ENCODE results near the gene CLDN9.

CLDN9 gene

GRCh38 chr16:2976201-2976600 lies 36.5 kb upstream of the CLDN9 start:
- Histone ChIP-seq H3K4me1 (ENCODE audit: control insufficient read depth, insufficient read depth, low read length) (peaks cover 7% of the 10 kb centered on the region), H3K9me3 (ENCODE audit: control insufficient read depth, insufficient read depth, low read depth, low read length) (no peaks in the 10 kb centered on the region), H3K4me3 (ENCODE audit: low read depth, low read length) (no peak overlapping the region), H3K36me3 (ENCODE audit: control insufficient read depth in 2 of 2, insufficient read depth in 1 of 2, low read length in 2 of 2) (peaks cover 3 to 69% of the 10 kb centered on the region in 2 experiments; a peak in 2 of 3 replicates), H3K27ac (ENCODE audit: extremely low read depth, low read depth, low read length) (no peak overlapping the region)
- CTCF ChIA-PET: no interaction called here
- POLR2A ChIA-PET: interaction anchor here (0.9 kb wide), 1 partner anchor 11 kb away, joined by 4 read pairs; no protein-coding TSS in a partner anchor
- TF ChIP-seq ZNF140 (tag by site-specific recombination; IDR thresholded peaks at IDR 0.05): no peak
- TF ChIP-seq ZNF146 (tag by site-specific recombination; IDR thresholded peaks at IDR 0.05): no peak
- TF ChIP-seq ZNF138 (tag by site-specific recombination; IDR thresholded peaks at IDR 0.05; ENCODE audit: borderline replicate concordance): no peak
- TF ChIP-seq ZNF513 (tag by site-specific recombination; IDR thresholded peaks at IDR 0.05): no peak
- TF ChIP-seq PRDM1 (tag by site-specific recombination; IDR thresholded peaks at IDR 0.05): no peak

GRCh38 chr16:2976673-2977072 lies 36.0 kb upstream of the CLDN9 start:
- Histone ChIP-seq H3K4me3 (ENCODE audit: low read depth, low read length) (no peak overlapping the region), H3K27ac (ENCODE audit: extremely low read depth, low read depth, low read length) (no peak overlapping the region), H3K9me3 (ENCODE audit: control insufficient read depth, insufficient read depth, low read depth, low read length) (no peaks in the 10 kb centered on the region), H3K4me1 (ENCODE audit: control insufficient read depth, insufficient read depth, low read length) (peaks cover 7% of the 10 kb centered on the region), H3K36me3 (ENCODE audit: control insufficient read depth in 2 of 2, insufficient read depth in 1 of 2, low read length in 2 of 2) (peaks cover 3 to 65% of the 10 kb centered on the region in 2 experiments; a peak in 2 of 3 replicates)
- TF ChIP-seq HIC1 (tag by site-specific recombination; IDR thresholded peaks at IDR 0.05) (peak; percentile 80), ZNF174 (tag by site-specific recombination; IDR thresholded peaks at IDR 0.05) (no peak)
- ChIA-PET CTCF (interaction anchor here (1.3 kb wide), 1 partner anchor 45 kb away, joined by 3 read pairs; no protein-coding TSS in a partner anchor), POLR2A (interaction anchor here (1.1 kb wide), 1 partner anchor 54 kb away, joined by 3 read pairs; no protein-coding TSS in a partner anchor)

- Histone ChIP-seq H3K27ac (ENCODE audit: extremely low read depth, low read depth, low read length) (no peak overlapping the region), H3K9me3 (ENCODE audit: control insufficient read depth, insufficient read depth, low read depth, low read length) (no peaks in the 10 kb centered on the region), H3K4me3 (ENCODE audit: low read depth, low read length) (no peak overlapping the region), H3K36me3 (ENCODE audit: control insufficient read depth in 2 of 2, insufficient read depth in 1 of 2, low read length in 2 of 2) (peaks cover 3 to 57% of the 10 kb centered on the region in 2 experiments; a peak in 2 of 3 replicates), H3K4me1 (ENCODE audit: control insufficient read depth, insufficient read depth, low read length) (peaks cover 7% of the 10 kb centered on the region)
- ChIA-PET POLR2A (interaction anchor here (1.1 to 2.4 kb wide), 2 partner anchors 8 to 54 kb away, joined by 3 to 9 read pairs; partner anchors contain the start of gene PAQR4), CTCF (interaction anchor here (0.8 to 1.3 kb wide), 3 partner anchors 7 to 44 kb away, joined by 3 to 7 read pairs (median 6); no protein-coding TSS in a partner anchor)
- no peak for TF ChIP-seq ZBTB49 (tag by site-specific recombination; IDR thresholded peaks at IDR 0.05; ENCODE audit: low read depth)
- peak; percentile 27; the same call in 1 of the 2 replicates for TF ChIP-seq ZBTB48 (tag by site-specific recombination; IDR thresholded peaks at IDR 0.05)
Measured at GRCh38 chr16:2977440-2977839, 35.3 kb upstream of the CLDN9 start.

GRCh38 chr16:2979669-2980226 lies 33.0 kb upstream of the CLDN9 start:
- Histone ChIP-seq H3K27ac (ENCODE audit: extremely low read depth, low read depth, low read length) (peak overlapping the region; percentile 86), H3K9me3 (ENCODE audit: control insufficient read depth, insufficient read depth, low read depth, low read length) (no peaks in the 10 kb centered on the region), H3K4me1 (ENCODE audit: control insufficient read depth, insufficient read depth, low read length) (no peaks in the 10 kb centered on the region), H3K4me3 (ENCODE audit: low read depth, low read length) (peak overlapping the region; percentile 84), H3K36me3 (ENCODE audit: control insufficient read depth in 2 of 2, insufficient read depth in 1 of 2, low read length in 2 of 2) (peaks cover 3 to 37% of the 10 kb centered on the region in 2 experiments; a peak in 2 of 3 replicates)
- ChIA-PET POLR2A (interaction anchor here (0.8 to 2.4 kb wide), 9 partner anchors 8 to 155 kb away, joined by 3 to 25 read pairs (median 5); partner anchors contain the start of genes KREMEN2, PAQR4, TNFRSF12A and ZNF213), CTCF (interaction anchor here (1.5 to 2.8 kb wide), 2 partner anchors 10 to 17 kb away, joined by 5 to 12 read pairs; partner anchors contain the start of gene PAQR4)
- TF ChIP-seq ZNF2 (tag by site-specific recombination; IDR thresholded peaks at IDR 0.05) (0 out of 2 replicates have a peak, but pooled peaks have one; percentile 18), ZNF560 (tag by site-specific recombination; IDR thresholded peaks at IDR 0.05; ENCODE audit: borderline replicate concordance) (no peak), ZBTB44 (tag by site-specific recombination; IDR thresholded peaks at IDR 0.05) (no peak), ZNF248 (tag by site-specific recombination; IDR thresholded peaks at IDR 0.05) (no peak), BCL11B (tag by site-specific recombination; IDR thresholded peaks at IDR 0.05; ENCODE audit: low read depth) (peak; percentile 17; the same call in 1 of the 2 replicates), SP2 (tag by site-specific recombination; IDR thresholded peaks at IDR 0.05) (peak; percentile 76), ZXDB (tag by site-specific recombination; IDR thresholded peaks at IDR 0.05) (peak; percentile 88), ZNF555 (tag by site-specific recombination; conservative IDR thresholded peaks at IDR 0.05) (no peak), ZNF221 (tag by site-specific recombination; IDR thresholded peaks at IDR 0.05; ENCODE audit: borderline replicate concordance) (no peak), ZBTB7A (tag by site-specific recombination; IDR thresholded peaks at IDR 0.05; ENCODE audit: low read depth) (peak; percentile 68; the same call in 1 of the 2 replicates)

Data from HEK293 (cell line).